Measurements from ENCODE around the gene CPA4.
"Not testable (repeated sequence)": the region's sequence is repeated elsewhere in the genome, so short reads cannot be mapped to it uniquely, and the experiment has no call there.

CPA4 gene

DNA sequence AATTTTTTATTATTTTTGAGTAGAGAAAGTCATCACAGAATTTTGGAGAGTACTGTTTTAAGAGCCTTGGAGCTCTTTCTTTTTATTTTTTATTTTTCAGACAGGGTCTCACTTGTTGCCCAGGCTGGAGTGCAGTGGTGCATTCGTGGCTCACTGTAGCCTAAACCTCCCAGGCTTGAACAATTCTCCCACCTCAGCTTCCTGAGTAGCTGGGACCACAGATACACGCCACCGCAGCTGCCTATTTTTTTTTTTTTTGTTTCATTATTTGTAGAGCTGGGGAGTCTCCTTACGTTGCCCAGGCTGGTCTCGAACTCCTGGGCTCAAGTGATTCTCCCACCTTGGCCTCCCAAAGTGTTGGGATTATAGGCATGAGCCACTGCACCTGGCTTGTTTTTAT lies 10.6 kb downstream of the CPA4 start:
- DNase-seq, result no peak

DNA sequence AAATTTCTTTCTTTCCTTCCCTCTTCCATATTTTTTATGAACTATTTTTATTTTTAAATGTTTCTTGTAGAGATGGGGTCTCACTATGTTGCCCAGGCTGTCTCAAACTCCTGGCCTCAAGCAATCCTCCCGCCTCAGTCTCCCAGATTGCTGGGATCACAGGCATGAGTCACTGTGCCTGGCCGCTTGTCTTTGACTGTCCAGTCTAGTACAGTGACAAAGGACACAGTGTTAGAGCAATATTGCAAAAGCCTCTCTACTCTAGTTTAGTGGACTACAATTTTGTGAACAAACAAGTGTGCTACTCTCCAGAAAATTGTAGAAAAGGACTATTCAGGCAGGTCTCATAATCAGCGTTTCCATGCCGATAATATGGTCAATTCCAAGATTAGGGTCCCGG lies 11.0 kb downstream of the CPA4 start:
- no peak for DNase-seq

DNA sequence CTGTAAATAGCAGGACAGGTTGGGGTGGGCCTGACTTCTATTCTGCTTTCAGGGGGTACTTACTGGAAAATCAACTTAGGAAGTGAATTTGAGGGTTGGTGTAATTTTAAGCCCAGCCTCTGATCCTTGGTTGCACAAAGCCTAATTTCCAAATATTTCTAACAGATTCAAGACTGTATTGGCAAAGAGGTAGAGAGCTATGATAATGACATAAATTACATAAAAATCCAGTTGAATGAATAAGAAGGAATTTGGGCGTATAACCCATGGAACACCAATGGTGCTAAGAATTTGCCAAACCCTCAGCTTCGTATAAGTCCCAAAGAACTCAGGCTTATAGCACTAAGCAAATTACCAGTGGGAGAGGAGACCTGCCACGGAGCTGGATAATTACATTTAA lies 11.9 kb downstream of the CPA4 start:
- DNase-seq, result no peak

DNA sequence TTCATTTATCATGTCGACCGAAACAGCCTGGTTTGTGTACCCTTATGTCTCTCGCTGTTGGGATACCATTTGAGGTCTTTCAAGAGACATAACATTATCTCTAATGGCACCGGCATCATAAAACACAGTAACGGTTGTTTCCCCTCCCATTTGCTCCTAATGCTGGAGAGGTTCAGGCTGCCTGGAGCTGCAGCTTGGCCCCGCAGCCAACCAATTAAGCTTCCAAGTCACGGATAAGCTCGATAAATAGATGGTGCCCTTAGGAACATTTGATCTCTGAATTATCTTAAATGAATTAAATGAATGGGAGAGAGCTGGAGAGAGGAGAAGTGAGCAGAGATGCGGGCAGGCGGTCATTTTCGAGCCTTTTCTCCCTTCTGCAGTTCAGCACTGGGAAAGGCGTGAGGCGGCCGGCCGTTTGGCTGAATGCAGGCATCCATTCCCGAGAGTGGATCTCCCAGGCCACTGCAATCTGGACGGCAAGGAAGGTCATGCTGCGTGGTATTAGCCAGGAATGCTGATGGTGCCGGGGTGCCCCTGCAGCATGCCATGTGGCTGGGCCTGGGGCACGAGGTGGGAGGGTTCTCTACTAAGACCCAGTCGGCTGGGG lies 12.6 kb downstream of the CPA4 start:
- no peak for DNase-seq

DNA sequence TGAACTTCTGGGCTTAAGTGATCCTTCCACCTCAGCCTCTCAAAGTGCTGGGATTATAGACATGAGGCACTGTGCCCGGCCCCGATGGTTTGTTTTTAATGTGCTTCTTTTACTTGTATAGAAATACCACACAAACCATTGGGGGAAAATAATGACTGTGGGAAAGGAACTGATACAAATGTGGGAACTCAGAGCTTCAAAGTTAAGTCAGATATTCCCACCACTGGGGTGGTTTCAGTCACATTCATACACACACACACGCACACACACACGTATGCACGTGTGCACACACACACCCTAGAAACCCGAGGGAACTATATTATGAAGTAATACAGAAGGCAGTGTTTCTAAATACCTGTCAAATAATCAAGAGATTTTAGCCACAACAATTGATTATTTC lies 17.0 kb downstream of the CPA4 start:
- no peak for DNase-seq

DNA sequence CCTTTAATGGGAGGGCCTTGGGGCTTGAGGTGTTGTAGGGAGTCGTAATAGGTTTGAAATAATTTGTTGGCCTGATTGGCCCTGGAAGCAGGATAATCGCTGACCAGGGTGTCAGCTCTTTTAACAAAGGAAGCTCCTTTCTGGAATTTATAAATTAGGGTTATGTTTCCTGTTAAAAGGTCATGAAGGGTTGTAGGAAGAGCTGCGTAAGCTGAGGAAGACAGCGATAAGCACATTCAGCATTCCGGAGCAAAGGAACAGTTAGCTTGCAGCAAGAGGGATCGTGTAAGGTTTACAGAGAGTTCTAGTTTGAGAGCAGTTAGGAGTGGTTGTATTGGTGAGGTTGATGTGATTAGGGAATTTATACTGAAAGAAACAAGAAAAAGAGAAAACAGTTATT lies 21.3 kb downstream of the CPA4 start:
- no peak for DNase-seq

DNA sequence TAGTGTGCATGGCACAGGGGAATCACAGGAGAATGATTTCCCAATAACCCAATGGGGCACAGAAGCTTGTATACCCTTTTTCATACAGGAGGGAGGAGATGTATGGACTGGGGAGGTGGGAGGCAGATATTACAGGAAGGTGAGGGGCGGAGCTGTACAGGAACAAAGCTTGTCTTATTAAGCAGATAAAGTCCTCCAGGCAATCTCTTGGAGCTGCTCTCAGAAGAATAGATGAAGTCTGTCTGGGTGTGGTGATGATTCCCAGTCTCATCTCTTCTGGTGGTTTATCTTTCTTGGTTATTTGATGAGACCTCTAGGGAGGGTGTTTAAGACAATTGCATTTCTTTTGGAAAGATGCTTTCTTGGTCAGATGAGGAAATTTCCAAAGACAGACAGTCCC lies 26.6 kb downstream of the CPA4 start:
- no peak for DNase-seq

DNA sequence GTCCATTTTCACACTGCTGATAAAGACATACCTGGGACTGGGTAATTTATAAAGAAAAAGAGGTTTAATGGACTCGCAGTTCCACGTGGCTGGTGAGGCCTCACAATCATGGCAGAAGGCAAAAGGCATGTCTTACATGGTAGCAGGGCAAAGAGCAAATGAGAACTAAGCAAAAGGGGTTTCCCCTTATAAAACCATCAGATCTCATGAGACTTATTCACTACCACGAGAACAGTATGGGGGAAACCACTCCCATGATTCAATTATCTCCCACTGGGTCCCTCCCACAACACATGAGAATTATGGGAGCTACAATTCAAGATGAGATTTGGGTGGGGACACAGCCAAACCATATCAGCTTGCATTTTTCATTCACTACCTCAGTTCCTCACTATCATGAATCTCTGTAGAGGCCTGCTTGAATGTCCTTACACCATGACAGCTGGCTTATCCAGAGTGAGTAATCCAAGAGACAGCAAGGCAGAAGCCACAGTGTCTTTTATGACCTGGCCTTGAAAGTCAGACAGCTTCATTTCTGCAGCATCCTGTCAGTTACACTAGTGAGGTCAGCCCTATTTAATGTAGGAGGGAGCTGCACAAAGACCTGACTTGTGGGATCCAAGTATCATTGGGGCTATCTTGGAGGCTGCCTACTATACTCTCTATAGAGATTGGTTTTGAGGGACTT lies 28.7 kb downstream of the CPA4 start:
- not testable (repeated sequence) for DNase-seq

DNA sequence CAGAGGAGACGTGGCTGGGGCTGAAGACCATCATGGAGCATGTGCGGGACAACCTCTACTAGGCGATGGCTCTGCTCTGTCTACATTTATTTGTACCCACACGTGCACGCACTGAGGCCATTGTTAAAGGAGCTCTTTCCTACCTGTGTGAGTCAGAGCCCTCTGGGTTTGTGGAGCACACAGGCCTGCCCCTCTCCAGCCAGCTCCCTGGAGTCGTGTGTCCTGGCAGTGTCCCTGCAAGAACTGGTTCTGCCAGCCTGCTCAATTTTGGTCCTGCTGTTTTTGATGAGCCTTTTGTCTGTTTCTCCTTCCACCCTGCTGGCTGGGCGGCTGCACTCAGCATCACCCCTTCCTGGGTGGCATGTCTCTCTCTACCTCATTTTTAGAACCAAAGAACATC lies 29.7 kb downstream of the CPA4 start:
- no peak for DNase-seq

DNA sequence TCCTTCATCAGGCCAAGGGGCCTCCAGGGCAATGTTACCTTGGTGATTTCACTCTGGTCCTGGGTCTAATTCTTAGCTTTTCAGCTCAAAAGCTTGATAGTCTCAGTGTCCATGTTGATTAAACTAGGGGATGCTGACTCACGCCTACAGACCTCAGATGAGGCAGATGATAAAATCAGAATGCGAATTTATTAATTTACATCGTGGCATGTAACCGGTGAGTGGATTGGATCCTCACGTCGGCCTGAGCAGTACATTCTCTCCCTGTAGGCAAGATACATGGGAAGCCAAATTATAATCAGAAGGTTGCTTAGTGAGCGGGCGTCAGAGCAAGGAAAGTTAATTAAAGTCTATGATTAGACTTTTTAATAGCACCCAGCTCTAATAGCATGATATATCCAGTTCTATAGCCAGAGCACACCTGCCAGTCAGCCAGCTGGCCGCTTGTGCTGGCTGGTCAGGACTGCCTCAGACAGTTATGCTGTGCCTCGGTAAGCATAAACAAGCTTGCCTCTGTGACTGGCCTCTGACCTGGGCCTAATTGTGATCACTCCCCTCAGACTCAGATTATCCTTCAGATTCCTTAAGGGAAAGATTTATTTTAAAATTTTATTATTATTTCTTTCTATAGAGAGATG lies 31.5 kb downstream of the CPA4 start:
- no peak for DNase-seq

DNA sequence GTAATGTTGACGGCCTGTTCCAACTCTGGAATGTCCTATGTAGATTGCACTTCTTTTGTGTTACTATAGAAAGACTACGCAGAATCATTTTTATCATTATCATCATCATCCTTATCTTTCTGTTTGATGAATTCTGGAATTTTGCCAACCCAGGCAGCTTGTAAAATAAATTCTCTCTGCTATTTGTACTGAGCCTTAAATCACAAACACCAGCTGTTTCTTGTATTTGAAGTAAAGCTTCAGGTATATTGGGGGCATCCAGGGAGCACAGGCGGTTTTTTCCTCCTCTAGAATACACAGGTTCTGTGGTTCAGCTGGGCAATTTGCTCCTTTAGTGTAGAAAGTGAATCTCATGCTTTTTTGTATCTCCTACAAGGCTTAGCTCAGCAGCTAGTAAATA lies 36.7 kb downstream of the CPA4 start:
- DNase-seq, result no peak

DNA sequence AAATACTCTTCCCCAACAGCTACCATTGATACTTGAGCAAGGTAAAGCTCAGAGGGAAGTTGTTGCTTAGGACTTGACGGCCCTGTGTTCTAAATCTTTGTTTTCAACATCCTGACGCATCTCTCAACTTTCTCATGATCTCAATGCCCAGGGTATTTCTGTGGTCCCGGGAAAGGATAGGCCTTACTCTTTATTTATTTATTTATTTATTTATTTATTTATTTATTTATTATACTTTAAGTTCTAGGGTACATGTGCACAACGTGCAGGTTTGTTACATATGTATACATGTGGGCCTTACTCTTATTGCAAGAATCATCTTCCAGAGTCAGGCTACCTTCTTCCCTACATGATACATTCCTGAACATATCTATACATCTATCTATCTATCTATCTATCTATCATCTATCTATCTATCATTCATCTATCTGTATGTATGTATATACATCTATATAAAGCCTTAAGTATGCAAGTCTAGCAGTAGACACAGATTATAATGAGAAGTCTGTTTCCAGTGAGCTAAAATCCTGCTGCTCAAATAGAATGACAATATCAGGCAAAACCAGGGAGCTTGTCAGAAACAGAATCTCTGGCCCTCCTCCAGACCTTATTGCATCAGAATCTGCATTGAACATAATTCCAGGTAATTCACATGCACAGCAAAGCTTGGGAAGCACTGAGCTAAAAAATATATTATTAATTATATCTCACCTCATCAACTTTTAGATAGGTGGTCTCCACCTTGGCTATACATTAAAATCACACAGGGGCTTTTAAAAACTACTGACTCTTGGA lies 39.5 kb downstream of the CPA4 start:
- DNase-seq, result no peak

DNA sequence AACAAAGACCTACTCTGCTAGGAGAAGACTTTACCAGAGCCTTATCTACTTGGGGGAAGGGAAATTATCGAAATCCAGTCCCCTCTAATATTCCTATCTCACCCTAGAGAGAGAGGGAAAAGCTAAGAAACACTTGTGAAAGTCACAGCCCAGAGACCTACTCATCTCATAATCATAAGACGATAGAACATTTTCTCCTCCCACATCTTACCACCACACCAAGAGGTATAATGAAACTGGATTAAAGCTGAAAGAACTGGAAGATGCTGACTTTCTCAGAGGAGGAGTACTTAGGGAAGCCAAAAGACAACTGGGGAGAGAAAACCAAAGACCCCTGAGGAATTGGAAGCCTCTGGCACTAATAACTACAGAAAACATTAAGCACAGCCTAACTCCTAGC lies 40.9 kb downstream of the CPA4 start:
- DNase-seq, result no peak

DNA sequence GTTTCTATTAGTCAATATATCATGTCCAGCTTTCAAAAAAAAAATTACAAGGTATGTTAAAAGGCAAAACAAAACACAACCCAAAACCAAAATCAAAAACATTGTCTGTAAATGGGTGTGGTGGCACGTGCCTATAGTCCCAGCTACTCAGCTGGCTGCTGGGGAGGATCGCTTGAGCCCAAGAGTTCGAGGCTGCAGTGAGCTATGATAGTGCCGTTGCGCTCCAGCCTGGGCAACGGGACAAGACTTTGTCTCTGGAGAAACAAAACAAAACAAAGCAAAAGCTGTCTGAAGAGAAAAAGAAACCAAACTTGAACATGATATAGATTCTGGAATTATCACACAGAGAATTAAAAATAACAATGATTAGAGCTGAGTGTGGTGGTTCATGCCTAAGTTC lies 41.3 kb downstream of the CPA4 start:
- DNase-seq, result no peak

DNA sequence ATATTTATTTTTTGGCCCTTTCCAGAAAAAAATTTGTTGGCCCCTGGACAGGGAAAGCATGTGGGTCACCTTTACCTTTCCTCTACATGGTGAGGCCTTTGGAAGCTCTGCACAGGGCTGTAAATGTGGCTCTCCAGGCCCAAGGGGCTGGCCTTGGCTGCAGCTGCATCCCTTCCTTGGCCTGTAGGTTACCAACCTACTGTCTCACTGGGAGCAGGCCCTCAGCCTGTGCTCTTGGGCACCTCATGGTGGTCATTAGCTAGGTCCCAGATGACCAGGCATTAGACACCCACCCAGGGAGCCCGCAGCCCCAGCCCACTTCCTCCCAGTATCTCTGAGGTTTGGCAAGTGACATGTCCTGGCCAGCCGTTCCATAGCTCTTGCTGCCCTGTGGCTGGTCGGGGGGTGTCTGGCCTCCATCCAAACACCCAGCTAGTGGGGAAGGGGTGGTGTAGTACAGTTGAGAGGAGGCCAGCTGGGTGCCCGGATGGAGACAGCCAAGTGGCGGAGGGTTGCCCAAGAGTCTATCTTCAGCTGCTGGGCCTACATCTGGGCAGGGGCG lies 44.5 kb downstream of the CPA4 start:
- DNase-seq, result no peak

DNA sequence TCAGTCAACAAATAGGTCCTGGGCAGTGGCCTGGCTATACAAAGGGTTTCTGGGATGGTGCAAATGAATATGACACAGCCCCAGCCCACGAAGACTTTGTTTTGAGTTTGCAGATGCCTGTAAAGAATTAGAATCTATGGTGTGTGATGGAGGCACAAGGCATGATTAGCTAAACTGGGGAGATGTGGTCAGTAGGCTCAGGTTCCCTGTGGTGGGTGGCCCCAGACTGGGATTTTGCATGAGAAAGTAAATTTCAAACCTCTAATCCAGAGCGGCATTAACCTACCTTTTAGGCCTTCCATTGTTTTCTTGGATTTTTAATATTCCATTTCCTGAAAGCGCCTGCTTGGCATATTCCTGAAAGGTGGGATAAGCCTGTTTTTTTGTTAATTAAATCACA lies 45.3 kb downstream of the CPA4 start:
- DNase-seq, result no peak

DNA sequence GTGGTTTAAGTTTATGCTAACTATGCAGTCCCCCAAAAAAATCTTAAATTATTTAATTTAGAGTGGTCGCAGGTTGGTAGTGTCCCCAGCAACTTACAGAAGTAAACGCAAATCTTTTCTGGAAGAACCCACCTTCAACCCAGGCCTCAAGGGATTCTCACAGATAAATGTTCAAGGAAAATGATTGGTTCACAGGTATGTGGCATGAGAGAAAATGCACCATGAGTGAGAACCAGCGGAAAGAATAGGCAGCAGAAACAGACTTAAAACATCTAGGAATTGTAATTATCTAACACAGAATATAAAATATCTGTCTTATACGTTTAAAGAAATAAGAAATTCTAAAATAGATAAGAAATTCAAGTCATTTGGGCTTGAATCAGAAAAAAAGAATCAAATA lies 48.9 kb downstream of the CPA4 start:
- DNase-seq, result no peak

DNA sequence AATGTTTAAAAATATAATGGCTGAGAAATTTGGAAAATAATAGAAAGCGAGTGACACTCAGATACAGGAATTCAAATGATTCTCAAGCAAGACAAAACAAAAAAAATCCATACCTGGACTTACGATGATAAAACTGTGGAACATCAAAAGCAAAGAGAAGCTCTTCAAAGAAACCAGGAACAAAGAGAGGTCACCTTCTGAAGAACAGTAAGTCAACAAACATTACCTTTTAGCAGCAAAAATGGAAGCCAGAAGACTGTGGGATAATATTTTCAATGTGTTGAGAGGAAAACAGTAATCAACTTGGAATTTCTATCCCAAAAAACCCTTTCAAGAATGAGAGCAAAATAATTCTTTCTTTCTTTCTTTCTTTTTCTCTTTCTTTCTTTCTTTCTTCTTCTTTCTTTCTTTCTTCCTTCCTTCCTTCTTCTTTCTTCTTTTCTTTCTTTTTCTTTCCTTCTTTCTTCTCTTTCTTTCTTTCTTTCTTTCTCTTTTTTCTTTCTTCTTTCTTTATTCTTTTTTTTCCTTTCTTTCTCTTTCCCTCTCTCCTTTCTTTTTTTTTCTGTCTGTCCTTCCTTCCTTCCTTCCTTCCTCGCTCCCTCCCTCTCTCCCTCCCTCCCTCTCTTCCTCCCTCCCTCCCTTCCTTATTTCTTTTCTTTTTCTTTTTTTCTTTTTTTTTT lies 49.9 kb downstream of the CPA4 start:
- DNase-seq, result no peak

DNA sequence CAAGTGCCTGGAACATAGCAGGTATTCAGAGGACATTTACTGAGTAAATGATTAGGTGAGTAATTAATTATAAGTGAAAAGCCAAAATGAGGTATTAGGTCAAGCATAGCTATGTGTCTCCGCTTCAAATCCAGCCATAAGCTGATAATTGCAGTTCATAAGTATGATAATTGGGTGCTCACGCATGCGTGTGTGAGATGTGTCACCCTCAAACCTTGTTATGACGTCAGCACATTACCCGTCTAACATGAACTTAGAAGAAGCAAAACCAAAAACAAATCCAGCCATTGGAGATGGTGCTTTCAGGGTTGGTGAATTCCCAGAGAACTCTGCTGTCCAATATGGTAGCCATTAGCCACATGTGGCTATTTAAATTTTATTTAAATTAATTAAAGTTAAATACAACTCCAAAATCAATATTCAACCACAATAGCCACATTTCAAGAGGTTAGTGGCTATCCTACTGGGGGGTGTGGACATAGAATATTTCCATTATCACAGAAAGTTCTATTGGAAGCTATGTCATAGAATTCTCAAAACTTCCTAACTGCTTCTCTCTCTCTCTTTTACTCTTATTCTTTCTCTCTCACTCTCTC lies 51.4 kb downstream of the CPA4 start, which contains the start of gene CPA5:
Gene CPA5, plus strand, starts transcription at position 546 of the 596 bp plus-strand sequence. CDS start 1,670 bp downstream, outside the sequence.
- DNase-seq, result no peak

DNA sequence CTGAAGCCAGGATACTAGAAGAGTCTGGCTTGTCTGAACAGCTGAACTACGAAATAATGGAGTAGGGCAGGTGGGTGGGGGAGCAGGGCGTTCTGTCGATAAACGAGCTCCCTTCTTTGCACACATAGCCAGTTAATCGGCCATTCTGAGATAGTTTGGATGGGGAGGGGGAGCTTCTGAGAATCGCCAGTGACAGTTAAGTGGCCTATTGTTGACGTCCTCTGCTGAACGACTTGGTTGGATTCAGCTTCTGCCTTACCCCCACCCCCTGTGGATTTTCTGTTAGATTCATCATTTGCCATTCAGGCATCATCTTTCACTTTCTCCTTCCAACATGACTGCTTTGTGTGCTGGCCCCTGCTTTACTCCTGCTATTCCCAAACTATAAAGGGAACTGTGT lies 52.2 kb downstream of the CPA4 start:
- DNase-seq, result no peak

DNA sequence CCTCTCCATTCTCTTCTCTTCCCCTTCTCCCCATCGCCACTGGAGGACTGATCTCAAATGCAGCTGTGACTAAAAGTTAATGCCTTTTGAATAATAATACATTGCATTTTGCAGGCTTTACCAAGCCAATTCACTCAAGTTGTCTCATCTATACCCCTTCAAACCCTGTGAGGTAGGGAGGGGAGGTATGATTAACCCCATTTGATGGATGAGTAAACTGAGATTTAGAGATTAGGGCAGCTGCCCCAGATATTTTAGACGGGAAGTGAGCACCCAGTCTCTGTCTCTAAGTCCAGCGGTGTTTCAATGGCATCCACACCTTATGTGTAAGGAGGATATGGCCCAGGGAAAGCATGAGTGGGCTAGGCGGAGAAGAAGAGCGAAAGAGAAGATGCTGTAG lies 52.8 kb downstream of the CPA4 start:
- DNase-seq, result no peak

DNA sequence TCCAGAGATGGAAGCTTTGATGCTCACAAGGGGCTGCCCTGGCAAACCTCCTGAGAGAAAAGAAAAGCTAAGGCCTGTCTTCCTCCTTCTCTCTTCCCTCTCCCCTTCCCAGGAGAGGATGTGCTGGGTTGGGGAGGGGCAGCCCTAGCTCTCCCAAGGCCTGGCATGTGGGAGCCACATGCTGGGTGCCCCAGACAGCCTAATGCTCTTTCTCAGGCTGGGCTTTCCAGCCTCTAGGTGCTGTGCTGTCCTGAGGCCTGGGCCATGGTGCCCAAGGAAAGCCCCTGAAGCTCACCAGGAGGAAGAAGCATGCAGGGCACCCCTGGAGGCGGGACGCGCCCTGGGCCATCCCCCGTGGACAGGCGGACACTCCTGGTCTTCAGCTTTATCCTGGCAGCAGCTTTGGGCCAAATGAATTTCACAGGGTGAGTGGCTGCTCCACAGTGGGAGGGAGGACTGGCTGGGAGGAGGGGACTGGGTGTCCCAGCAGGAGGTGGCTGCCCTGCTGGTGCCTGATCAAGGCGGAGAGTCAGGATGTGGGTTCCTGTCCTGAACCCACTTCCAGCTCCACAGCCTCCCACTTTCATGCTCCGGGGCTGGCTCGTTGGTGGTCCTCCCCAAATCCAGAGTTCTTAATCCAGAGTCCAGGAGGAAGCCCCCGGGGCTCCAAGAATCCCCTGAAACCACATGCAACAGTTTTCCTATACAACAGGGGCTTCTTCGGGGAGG lies 53.4 kb downstream of the CPA4 start:
- no peak for DNase-seq

Measured in activated effector memory CD4-positive, alpha-beta T cell treated with Interleukin-2 at 50 U/mL for 16 hours (primary cell).